K562 (cell line): ENCODE data around the gene HIF1AN.

Experiments used
- BCL6 ChIP-seq: fragments of 250-450 bp; sonication (Bioruptor Pico); IDR thresholded peaks from 2 replicates; pipeline ENCODE4 v1.4.0; 2020
- CBFA2T3 ChIP-seq: fragments of 450-650 bp; IDR thresholded peaks from 2 replicates; pipeline ENCODE4 v1.6.1; 2017
- CTCF ChIP-seq, 3 experiments: IDR thresholded peaks in 2 of 3; conservative IDR thresholded peaks in 1 of 3; 2 replicates each; pipeline ENCODE4 v1.5.1; 2011 to 2012; ENCODE audit warnings: low read length in 3 of 3, mild to moderate bottlenecking in 3 of 3, control low read depth in 2 of 3, improper control_type of control experiment in 1 of 3, inconsistent platforms in 1 of 3, low read depth in 1 of 3, mixed read lengths in 1 of 3, moderate library complexity in 1 of 3; ENCODE audit not compliant: insufficient read depth in 2 of 3
- HSF4 ChIP-seq: fragments of 250-450 bp; sonication (Bioruptor Pico); IDR thresholded peaks from 2 replicates; pipeline ENCODE4 v2.1.2; 2022; ENCODE audit warnings: mild to moderate bottlenecking, moderate library complexity, borderline replicate concordance
- JUND ChIP-seq, 2 experiments: IDR thresholded peaks; 2 replicates in 1 of 2; 3 replicates in 1 of 2; pipeline ENCODE4 v1.6.1; 2011; ENCODE audit warnings: borderline replicate concordance in 2 of 2, low read depth in 2 of 2, low read length in 2 of 2, improper control_type of control experiment in 1 of 2, missing biosample characterization in 1 of 2, missing genetic modification characterization in 1 of 2, missing genetic modification reagents in 1 of 2
- MAFK ChIP-seq: IDR thresholded peaks from 2 replicates; pipeline ENCODE4 v1.6.1; 2011; ENCODE audit warnings: low read length, improper control_type of control experiment
- MXI1 ChIP-seq: IDR thresholded peaks from 2 replicates; pipeline ENCODE4 v1.6.1; 2011; ENCODE audit warnings: low read depth, mild to moderate bottlenecking, improper control_type of control experiment, low read length
- POLR2A ChIP-seq: fragments of 450-650 bp; conservative IDR thresholded peaks from 2 replicates; pipeline ENCODE4 v1.6.1; 2016
- RBM22 ChIP-seq: fragments of 200-400 bp; formaldehyde crosslinking; IDR thresholded peaks from 2 replicates; pipeline ENCODE4 v1.6.1; 2018; ENCODE audit warnings: low read length, low read depth; ENCODE audit not compliant: poor library complexity, severe bottlenecking
- SIN3A ChIP-seq, 2 experiments: fragments of 150-350 bp in 1 of 2; IDR thresholded peaks; 2 replicates each; pipeline ENCODE4 v1.6.1; 2011 to 2016; ENCODE audit warnings: borderline replicate concordance in 2 of 2, low read depth in 2 of 2, low read length in 2 of 2, mild to moderate bottlenecking in 2 of 2, moderate library complexity in 2 of 2; ENCODE audit not compliant: control insufficient read depth in 1 of 2
- UBTF ChIP-seq, 2 experiments: IDR thresholded peaks; 2 replicates each; pipeline ENCODE4 v1.6.1; 2012; ENCODE audit warnings: improper control_type of control experiment in 2 of 2, low read depth in 2 of 2, low read length in 2 of 2, borderline replicate concordance in 1 of 2
- USF2 ChIP-seq: sonication (generic); formaldehyde crosslinking; IDR thresholded peaks from 2 replicates; pipeline ENCODE4 v1.5.0; 2020; ENCODE audit warnings: missing genetic modification reagents
- TF ChIP-seq, protein P1 (sequence below), 2 experiments: fragments of 450-650 bp; formaldehyde crosslinking in 1 of 2; IDR thresholded peaks; 2 replicates each; pipeline versions ENCODE4 v1.4.0 to v1.6.1; 2014 to 2020; ENCODE audit warnings: mild to moderate bottlenecking in 2 of 2, borderline replicate concordance in 1 of 2, low read depth in 1 of 2
- TF ChIP-seq, protein P2 (sequence below): sonication (generic); formaldehyde crosslinking; IDR thresholded peaks from 2 replicates; pipeline ENCODE4 v1.9.0; 2022; ENCODE audit warnings: mild to moderate bottlenecking, missing genetic modification reagents

GRCh38 chr10:100566561-100566960 is 30.8 kb downstream of the HIF1AN start:
- no peak for TF ChIP-seq JUND (IDR thresholded peaks at IDR 0.05; ENCODE audit: borderline replicate concordance, low read depth, low read length)
- no peak for TF ChIP-seq JUND (tag; IDR thresholded peaks at IDR 0.05; ENCODE audit: borderline replicate concordance, low read depth, low read length)
- TF ChIP-seq CTCF (IDR thresholded peaks at IDR 0.05 in 2 of 3, conservative IDR thresholded peaks at IDR 0.05 in 1 of 3; ENCODE audit: insufficient read depth in 2 of 3, low read depth in 1 of 3, low read length in 3 of 3) = no peak
- TF ChIP-seq, protein P1, sequence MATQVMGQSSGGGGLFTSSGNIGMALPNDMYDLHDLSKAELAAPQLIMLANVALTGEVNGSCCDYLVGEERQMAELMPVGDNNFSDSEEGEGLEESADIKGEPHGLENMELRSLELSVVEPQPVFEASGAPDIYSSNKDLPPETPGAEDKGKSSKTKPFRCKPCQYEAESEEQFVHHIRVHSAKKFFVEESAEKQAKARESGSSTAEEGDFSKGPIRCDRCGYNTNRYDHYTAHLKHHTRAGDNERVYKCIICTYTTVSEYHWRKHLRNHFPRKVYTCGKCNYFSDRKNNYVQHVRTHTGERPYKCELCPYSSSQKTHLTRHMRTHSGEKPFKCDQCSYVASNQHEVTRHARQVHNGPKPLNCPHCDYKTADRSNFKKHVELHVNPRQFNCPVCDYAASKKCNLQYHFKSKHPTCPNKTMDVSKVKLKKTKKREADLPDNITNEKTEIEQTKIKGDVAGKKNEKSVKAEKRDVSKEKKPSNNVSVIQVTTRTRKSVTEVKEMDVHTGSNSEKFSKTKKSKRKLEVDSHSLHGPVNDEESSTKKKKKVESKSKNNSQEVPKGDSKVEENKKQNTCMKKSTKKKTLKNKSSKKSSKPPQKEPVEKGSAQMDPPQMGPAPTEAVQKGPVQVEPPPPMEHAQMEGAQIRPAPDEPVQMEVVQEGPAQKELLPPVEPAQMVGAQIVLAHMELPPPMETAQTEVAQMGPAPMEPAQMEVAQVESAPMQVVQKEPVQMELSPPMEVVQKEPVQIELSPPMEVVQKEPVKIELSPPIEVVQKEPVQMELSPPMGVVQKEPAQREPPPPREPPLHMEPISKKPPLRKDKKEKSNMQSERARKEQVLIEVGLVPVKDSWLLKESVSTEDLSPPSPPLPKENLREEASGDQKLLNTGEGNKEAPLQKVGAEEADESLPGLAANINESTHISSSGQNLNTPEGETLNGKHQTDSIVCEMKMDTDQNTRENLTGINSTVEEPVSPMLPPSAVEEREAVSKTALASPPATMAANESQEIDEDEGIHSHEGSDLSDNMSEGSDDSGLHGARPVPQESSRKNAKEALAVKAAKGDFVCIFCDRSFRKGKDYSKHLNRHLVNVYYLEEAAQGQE (IDR thresholded peaks at IDR 0.05; ENCODE audit: borderline replicate concordance) = no peak
- TF ChIP-seq, protein P1 (CRISPR knock-in tag; IDR thresholded peaks at IDR 0.05; ENCODE audit: low read depth) = no peak
- no peak for TF ChIP-seq HSF4 (CRISPR knock-in tag)
- TF ChIP-seq SIN3A (IDR thresholded peaks at IDR 0.05; ENCODE audit: borderline replicate concordance in 2 of 2, control insufficient read depth in 1 of 2, low read depth in 2 of 2, low read length in 2 of 2) = no peak
- TF ChIP-seq USF2 (CRISPR knock-in tag) = no peak
- no peak for TF ChIP-seq MXI1
- TF ChIP-seq CBFA2T3 = no peak
- no peak for TF ChIP-seq RBM22
- no peak for TF ChIP-seq UBTF (IDR thresholded peaks at IDR 0.05; ENCODE audit: borderline replicate concordance in 1 of 2, low read depth in 2 of 2, low read length in 2 of 2)
- no peak for TF ChIP-seq BCL6 (CRISPR knock-in tag)
- TF ChIP-seq POLR2A = no peak
- TF ChIP-seq MAFK = no peak
- TF ChIP-seq, protein P2, sequence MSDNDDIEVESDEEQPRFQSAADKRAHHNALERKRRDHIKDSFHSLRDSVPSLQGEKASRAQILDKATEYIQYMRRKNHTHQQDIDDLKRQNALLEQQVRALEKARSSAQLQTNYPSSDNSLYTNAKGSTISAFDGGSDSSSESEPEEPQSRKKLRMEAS (CRISPR knock-in tag) = no peak
